Hepatocyte (in vitro differentiated cells): ENCODE measurements around the gene OLFML1. TPM values are rescaled to one million over a fixed set of nuclear protein-coding genes. Genes with fewer than 3 reads are reported as not detected.

Experiments used
- DNase-seq: peaks from one replicate; pipeline ENCODE4 v3.0.0-alpha.2; 2016; ENCODE audit warnings: low spot score
- H2AFZ ChIP-seq: fragments of 200-600 bp; sonication (generic); 2 replicates; pipeline ENCODE4 v1.6.0; 2016; ENCODE audit warnings: antibody characterized with exemption, mild to moderate bottlenecking
- H3K27ac ChIP-seq: fragments of 200-600 bp; sonication (generic); 2 replicates; pipeline ENCODE4 v1.5.1; 2016; ENCODE audit warnings: mild to moderate bottlenecking
- H3K27me3 ChIP-seq: fragments of 200-600 bp; sonication (generic); 2 replicates; pipeline ENCODE4 v1.6.1; 2016
- H3K36me3 ChIP-seq: fragments of 200-600 bp; sonication (generic); replicated peaks from 2 replicates; pipeline ENCODE4 v1.5.1; 2016; ENCODE audit warnings: low read depth; ENCODE audit not compliant: insufficient read depth
- H3K4me1 ChIP-seq: fragments of 200-600 bp; sonication (generic); 2 replicates; pipeline ENCODE4 v1.5.1; 2016; ENCODE audit warnings: mild to moderate bottlenecking, moderate library complexity; ENCODE audit not compliant: insufficient read depth
- H3K4me2 ChIP-seq: fragments of 200-600 bp; sonication (generic); 2 replicates; pipeline ENCODE4 v1.6.0; 2016
- H3K4me3 ChIP-seq: fragments of 200-600 bp; sonication (generic); 2 replicates; pipeline ENCODE4 v1.5.1; 2016; ENCODE audit warnings: mild to moderate bottlenecking
- H3K79me2 ChIP-seq: fragments of 200-600 bp; sonication (generic); 2 replicates; pipeline ENCODE4 v1.6.0; 2017; ENCODE audit warnings: mild to moderate bottlenecking
- H3K9me2 ChIP-seq: fragments of 200-600 bp; sonication (generic); replicated peaks from 2 replicates; pipeline ENCODE4 v1.6.0; 2017; ENCODE audit warnings: mild to moderate bottlenecking; ENCODE audit not compliant: insufficient read depth
- H3K9me3 ChIP-seq: fragments of 200-600 bp; sonication (generic); 2 replicates; pipeline ENCODE4 v1.5.1; 2016; ENCODE audit warnings: low read depth, mild to moderate bottlenecking
- H4K20me1 ChIP-seq: fragments of 200-600 bp; sonication (generic); 2 replicates; pipeline ENCODE4 v1.6.0; 2016; ENCODE audit warnings: mild to moderate bottlenecking; ENCODE audit not compliant: insufficient read depth, poor library complexity, severe bottlenecking
- EZH2 ChIP-seq: fragments of 200-600 bp; sonication (generic); IDR thresholded peaks from 2 replicates; pipeline ENCODE4 v1.6.1; 2016; ENCODE audit warnings: antibody characterized with exemption, mild to moderate bottlenecking, borderline replicate concordance
- EZH2phosphoT487 ChIP-seq: fragments of 200-600 bp; sonication (generic); IDR thresholded peaks from one replicate; pipeline ENCODE4 v1.6.1; 2018; ENCODE audit warnings: antibody characterized with exemption, mild to moderate bottlenecking, low read depth, moderate library complexity; ENCODE audit not compliant: unreplicated experiment, severe bottlenecking
- WGBS: methylation state at CpG from one replicate; pipeline ENCODE4 v1.1.6; 2016; ENCODE audit warnings: low lambda C conversion rate; ENCODE audit errors: missing lambda C conversion rate; 5-methylcytosine and 5-hydroxymethylcytosine counted together
- polyA plus RNA-seq: library from polyadenylated mRNA; unstranded; fragments of >200 nt; fragmentation: Nextera tagmentation; extraction: Ambion mirVana; gene quantifications from 2 replicates; pipeline ENCODE4 v1.2.1, GENCODE V29; 2016
- total RNA-seq: library from RNA; depleted of rRNA; stranded (reverse); fragments of >200 nt; gene quantifications from 2 replicates; pipeline ENCODE4 v1.2.3, GENCODE V29; 2014
- TF ChIP-seq, protein P1 (sequence below): fragments of 200-600 bp; sonication (generic); IDR thresholded peaks from 2 replicates; pipeline ENCODE4 v1.5.1; 2016; ENCODE audit warnings: antibody characterized with exemption, mild to moderate bottlenecking; ENCODE audit not compliant: poor library complexity

Gene OLFML1
- total RNA-seq (9.3 and 11.4 TPM in 2 replicates), polyA plus RNA-seq (8.2 and 10.9 TPM in 2 replicates)

DNA sequence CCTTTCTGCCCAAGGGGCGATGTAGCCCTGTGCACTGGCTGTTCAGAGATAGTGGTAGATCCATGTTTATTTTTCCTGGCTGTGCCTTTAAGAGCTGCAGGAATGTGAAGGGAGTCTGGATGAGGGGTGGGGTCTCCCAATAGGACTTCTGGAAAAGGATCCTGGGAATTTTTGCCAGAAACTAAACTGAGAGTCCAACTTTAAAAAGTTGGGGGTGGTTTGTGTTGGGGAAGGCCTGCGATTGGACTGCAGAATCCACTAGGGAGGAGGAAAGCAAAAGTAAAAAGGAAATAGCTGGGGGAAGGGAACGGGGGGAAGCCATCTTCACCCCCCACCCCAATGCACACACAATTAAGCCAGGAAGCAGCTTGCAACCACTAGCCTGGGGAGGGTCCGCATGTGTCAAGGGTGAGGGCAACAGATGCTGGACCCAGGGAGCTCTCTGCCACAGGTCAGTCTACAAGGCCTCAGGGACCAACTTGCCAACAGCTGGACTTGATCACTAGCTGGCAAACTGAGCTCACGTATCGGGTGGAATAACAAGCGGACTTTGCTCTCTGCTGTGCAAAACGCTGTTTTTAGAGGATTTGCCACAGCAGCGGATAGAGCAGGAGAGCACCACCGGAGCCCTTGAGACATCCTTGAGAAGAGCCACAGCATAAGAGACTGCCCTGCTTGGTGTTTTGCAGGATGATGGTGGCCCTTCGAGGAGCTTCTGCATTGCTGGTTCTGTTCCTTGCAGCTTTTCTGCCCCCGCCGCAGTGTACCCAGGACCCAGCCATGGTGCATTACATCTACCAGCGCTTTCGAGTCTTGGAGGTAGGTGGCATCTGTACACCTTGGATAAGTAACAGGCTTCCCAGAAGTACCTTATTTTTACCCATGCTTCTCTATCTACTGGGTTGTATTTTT, at the start of gene OLFML1:
TSS of gene OLFML1 (plus strand) at position 321 of the 912 bp plus-strand sequence. CDS start at position 691, 370 bp downstream.
- DNase-seq = peak; percentile 34
- Histone ChIP-seq H4K20me1 (no peaks in the 10 kb centered on the region), H3K4me2 (peak within 1 kb of the TSS; percentile 70), H3K4me3 (peak within 1 kb of the TSS; percentile 21), H3K27ac (peak within 1 kb of the TSS; percentile 70), H3K79me2 (peaks cover 6% of the 10 kb centered on the region), H3K9me2 (no peaks in the 10 kb centered on the region), H3K4me1 (peaks cover 4% of the 10 kb centered on the region), H3K9me3 (no peaks in the 10 kb centered on the region), H3K36me3 (no peaks in the 10 kb centered on the region), H3K27me3 (no peaks in the 10 kb centered on the region), H2AFZ (peak within 1 kb of the TSS; percentile 34)
- no peak for TF ChIP-seq EZH2
- no peak for TF ChIP-seq EZH2phosphoT487
- TF ChIP-seq, protein P1, sequence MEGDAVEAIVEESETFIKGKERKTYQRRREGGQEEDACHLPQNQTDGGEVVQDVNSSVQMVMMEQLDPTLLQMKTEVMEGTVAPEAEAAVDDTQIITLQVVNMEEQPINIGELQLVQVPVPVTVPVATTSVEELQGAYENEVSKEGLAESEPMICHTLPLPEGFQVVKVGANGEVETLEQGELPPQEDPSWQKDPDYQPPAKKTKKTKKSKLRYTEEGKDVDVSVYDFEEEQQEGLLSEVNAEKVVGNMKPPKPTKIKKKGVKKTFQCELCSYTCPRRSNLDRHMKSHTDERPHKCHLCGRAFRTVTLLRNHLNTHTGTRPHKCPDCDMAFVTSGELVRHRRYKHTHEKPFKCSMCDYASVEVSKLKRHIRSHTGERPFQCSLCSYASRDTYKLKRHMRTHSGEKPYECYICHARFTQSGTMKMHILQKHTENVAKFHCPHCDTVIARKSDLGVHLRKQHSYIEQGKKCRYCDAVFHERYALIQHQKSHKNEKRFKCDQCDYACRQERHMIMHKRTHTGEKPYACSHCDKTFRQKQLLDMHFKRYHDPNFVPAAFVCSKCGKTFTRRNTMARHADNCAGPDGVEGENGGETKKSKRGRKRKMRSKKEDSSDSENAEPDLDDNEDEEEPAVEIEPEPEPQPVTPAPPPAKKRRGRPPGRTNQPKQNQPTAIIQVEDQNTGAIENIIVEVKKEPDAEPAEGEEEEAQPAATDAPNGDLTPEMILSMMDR = no peak
- WGBS = 63% methylated on average over 15 of the region's 15 CpGs

DNA sequence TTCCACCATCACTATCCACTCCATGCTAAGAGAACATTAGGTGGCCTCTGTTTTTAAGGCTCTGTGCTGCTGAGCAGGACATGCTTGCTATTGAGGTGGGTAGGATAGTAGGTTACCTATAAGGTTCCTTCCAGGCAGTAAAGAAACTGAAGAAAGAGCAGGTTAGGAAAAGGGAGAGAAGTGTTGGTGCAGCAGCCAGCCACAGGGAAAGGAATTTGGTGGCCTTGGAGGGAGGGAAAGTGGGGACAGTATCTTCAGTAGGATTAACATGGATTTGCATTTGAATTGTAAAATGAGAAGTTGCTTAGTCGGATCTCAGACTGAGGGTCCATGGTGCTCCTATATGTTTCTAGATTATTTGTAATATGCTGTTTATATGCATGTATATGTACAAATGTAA, 49.2 kb upstream of the OLFML1 start:
- no peaks in the 10 kb centered on the region for H3K79me2 ChIP-seq
- WGBS = 67% methylated on average over 1 of the region's 1 CpG
- no peaks in the 10 kb centered on the region for H3K27me3 ChIP-seq
- no peak overlapping the region for H3K4me3 ChIP-seq
- no peaks in the 10 kb centered on the region for H3K9me2 ChIP-seq
- no peaks in the 10 kb centered on the region for H3K9me3 ChIP-seq
- H3K36me3 ChIP-seq = no peaks in the 10 kb centered on the region
- TF ChIP-seq EZH2phosphoT487 (no peak), EZH2 (no peak)
- TF ChIP-seq, protein P1 = no peak
- H3K27ac ChIP-seq = no peak overlapping the region
- no peak overlapping the region for H3K4me2 ChIP-seq
- no peak for DNase-seq
- no peaks in the 10 kb centered on the region for H4K20me1 ChIP-seq
- H2AFZ ChIP-seq = no peak overlapping the region
- no peaks in the 10 kb centered on the region for H3K4me1 ChIP-seq

DNA sequence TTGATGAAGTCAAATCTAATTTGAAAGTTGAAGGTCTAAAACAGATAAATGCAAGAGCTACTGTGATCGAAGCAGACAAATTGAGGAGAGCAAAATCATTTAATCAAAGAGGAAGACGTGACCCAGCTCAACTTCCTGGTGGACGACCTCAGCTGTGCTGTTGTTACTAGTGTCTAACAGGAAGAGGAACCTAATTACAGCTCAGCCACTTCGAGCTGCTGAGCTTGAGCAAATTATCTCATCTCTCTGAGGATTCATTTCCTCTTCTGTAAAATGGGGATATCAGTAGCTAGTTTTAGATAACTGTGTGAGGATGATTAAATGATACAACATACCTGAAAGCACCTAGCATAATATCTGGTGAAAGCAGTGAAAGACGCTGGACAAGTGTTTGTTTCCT, 48.6 kb upstream of the OLFML1 start:
- Histone ChIP-seq H3K9me2 (no peaks in the 10 kb centered on the region), H2AFZ (no peak overlapping the region), H3K27me3 (no peaks in the 10 kb centered on the region), H3K36me3 (no peaks in the 10 kb centered on the region), H3K4me2 (no peak overlapping the region), H3K4me1 (no peaks in the 10 kb centered on the region), H3K27ac (no peak overlapping the region), H3K9me3 (no peaks in the 10 kb centered on the region), H3K4me3 (no peak overlapping the region), H4K20me1 (no peaks in the 10 kb centered on the region), H3K79me2 (no peaks in the 10 kb centered on the region)
- 51% methylated on average over 5 of the region's 5 CpGs for WGBS
- no peak for DNase-seq
- TF ChIP-seq EZH2 (no peak), EZH2phosphoT487 (no peak)
- TF ChIP-seq, protein P1 = no peak
